ENCODE measurements around the gene PSORS1C1. TPM values are rescaled to one million over a fixed set of nuclear protein-coding genes. Genes with fewer than 3 reads are reported as not detected.
A peak's percentile ranks its signal among the peaks of the same experiment; 100 is the strongest.

Gene PSORS1C1
- total RNA-seq, 4 donors from 2014 or later = not detected

GRCh38 chr6:31092238-31092637 is 22.4 kb upstream of the PSORS1C1 start:
- Histone ChIP-seq H3K4me1 (peaks cover 2 to 16% of the 10 kb centered on the region in 2 donors), H3K36me3 (no peaks in the 10 kb centered on the region), H3K27ac (no peak overlapping the region), H3K27me3 (no peaks in the 10 kb centered on the region), H3K9me3 (no peaks in the 10 kb centered on the region), H3K4me3 (no peak overlapping the region)
- ATAC-seq (no peak), DNase-seq (no peak)
- in situ Hi-C loops (cut with MboI; ENCODE audit: low sequenced_read_pairs in 4 of 4) (loop anchor here in 2 of 4 donors (25.0 kb wide), 2 partner anchors 430 to 555 kb away; partner anchors contain the start of gene DHX16 (in 1 of the 2)), intact Hi-C loops (cut with DNase I; ENCODE audit: low total_unique reads) (no loop called here)
- TF ChIP-seq POLR2A (IDR thresholded peaks at IDR 0.05) (no peak), CTCF (IDR thresholded peaks at IDR 0.05 in 4 of 5, conservative IDR thresholded peaks at IDR 0.05 in 1 of 5) (no peak)

- ATAC-seq = no peak
- in situ Hi-C loops (cut with MboI; ENCODE audit: low sequenced_read_pairs in 4 of 4) (loop anchor here in 2 of 4 donors (25.0 kb wide), 2 partner anchors 431 to 556 kb away; partner anchors contain the start of gene DHX16 (in 1 of the 2)), intact Hi-C loops (cut with DNase I; ENCODE audit: low total_unique reads) (no loop called here)
These were observed 21.7 kb upstream of the PSORS1C1 start for GRCh38 chr6:31092769-31093505.

GRCh38 chr6:31094389-31094881 is 20.2 kb upstream of the PSORS1C1 start:
- Histone ChIP-seq H3K27ac (no peak overlapping the region), H3K4me3 (no peak overlapping the region), H3K27me3 (no peaks in the 10 kb centered on the region), H3K36me3 (no peaks in the 10 kb centered on the region), H3K9me3 (no peaks in the 10 kb centered on the region), H3K4me1 (peaks cover 0 to 13% of the 10 kb centered on the region in 2 donors)
- peak in 1 of 2 donors; percentile 41 for ATAC-seq
- no peak for DNase-seq
- TF ChIP-seq POLR2A (IDR thresholded peaks at IDR 0.05) = no peak
- no peak for TF ChIP-seq CTCF (IDR thresholded peaks at IDR 0.05 in 4 of 5, conservative IDR thresholded peaks at IDR 0.05 in 1 of 5)
- intact Hi-C loops (cut with DNase I; ENCODE audit: low total_unique reads) (no loop called here), in situ Hi-C loops (cut with MboI; ENCODE audit: low sequenced_read_pairs in 4 of 4) (loop anchor here in 2 of 4 donors (25.0 kb wide), 2 partner anchors 432 to 557 kb away; partner anchors contain the start of gene DHX16 (in 1 of the 2))

More at GRCh38 chr6:31092769-31093505, 21.7 kb upstream of the PSORS1C1 start:
- H3K4me1 ChIP-seq = peaks cover 0 to 13% of the 10 kb centered on the region in 2 donors
- H3K4me3 ChIP-seq = no peak overlapping the region
- H3K27me3 ChIP-seq = no peaks in the 10 kb centered on the region
- no peak overlapping the region for H3K27ac ChIP-seq
- no peak for DNase-seq
- H3K9me3 ChIP-seq = no peaks in the 10 kb centered on the region
- TF ChIP-seq POLR2A (IDR thresholded peaks at IDR 0.05) (no peak), CTCF (IDR thresholded peaks at IDR 0.05 in 4 of 5, conservative IDR thresholded peaks at IDR 0.05 in 1 of 5) (no peak)
- no peaks in the 10 kb centered on the region for H3K36me3 ChIP-seq

- H3K4me3 ChIP-seq = no peak overlapping the region
- TF ChIP-seq CTCF (IDR thresholded peaks at IDR 0.05 in 4 of 5, conservative IDR thresholded peaks at IDR 0.05 in 1 of 5) (no peak), POLR2A (IDR thresholded peaks at IDR 0.05) (no peak)
- in situ Hi-C loops (cut with MboI; ENCODE audit: low sequenced_read_pairs in 4 of 4) (loop anchor here in 2 of 4 donors (25.0 kb wide), 2 partner anchors 434 to 559 kb away; partner anchors contain the start of gene DHX16 (in 1 of the 2)), intact Hi-C loops (cut with DNase I; ENCODE audit: low total_unique reads) (no loop called here)
- no peak for ATAC-seq
- H3K27ac ChIP-seq = no peak overlapping the region
- peaks cover 0 to 13% of the 10 kb centered on the region in 2 donors for H3K4me1 ChIP-seq
- no peaks in the 10 kb centered on the region for H3K27me3 ChIP-seq
- H3K9me3 ChIP-seq = no peaks in the 10 kb centered on the region
- DNase-seq = no peak
- no peaks in the 10 kb centered on the region for H3K36me3 ChIP-seq
These were observed 18.4 kb upstream of the PSORS1C1 start for GRCh38 chr6:31096215-31096614.

All from gastrocnemius medialis (tissue), 4 donors.